Measurements from ENCODE around the gene WAS.
A peak's percentile ranks its signal among the peaks of the same experiment; 100 is the strongest.
"Not testable (repeated sequence)": the region's sequence is repeated elsewhere in the genome, so short reads cannot be mapped to it uniquely, and the experiment has no call there.

WAS gene

DNA sequence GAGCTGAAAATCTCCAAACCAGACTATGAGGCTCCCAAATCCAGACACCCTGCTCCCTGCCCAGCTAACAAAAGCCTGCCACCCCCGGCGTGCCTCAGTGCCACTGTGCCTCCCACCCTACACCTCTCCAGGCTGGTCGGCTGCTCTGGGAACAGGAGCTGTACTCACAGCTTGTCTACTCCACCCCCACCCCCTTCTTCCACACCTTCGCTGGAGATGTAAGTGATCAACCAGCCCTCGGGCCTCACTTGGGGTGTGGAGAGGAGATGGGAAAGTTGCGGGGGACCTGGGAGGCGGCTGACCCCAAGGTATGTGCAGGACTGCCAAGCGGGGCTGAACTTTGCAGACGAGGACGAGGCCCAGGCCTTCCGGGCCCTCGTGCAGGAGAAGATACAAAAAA is 1.8 kb downstream of the WAS start:
- no peak for DNase-seq (ENCODE audit: low spot score)

DNA sequence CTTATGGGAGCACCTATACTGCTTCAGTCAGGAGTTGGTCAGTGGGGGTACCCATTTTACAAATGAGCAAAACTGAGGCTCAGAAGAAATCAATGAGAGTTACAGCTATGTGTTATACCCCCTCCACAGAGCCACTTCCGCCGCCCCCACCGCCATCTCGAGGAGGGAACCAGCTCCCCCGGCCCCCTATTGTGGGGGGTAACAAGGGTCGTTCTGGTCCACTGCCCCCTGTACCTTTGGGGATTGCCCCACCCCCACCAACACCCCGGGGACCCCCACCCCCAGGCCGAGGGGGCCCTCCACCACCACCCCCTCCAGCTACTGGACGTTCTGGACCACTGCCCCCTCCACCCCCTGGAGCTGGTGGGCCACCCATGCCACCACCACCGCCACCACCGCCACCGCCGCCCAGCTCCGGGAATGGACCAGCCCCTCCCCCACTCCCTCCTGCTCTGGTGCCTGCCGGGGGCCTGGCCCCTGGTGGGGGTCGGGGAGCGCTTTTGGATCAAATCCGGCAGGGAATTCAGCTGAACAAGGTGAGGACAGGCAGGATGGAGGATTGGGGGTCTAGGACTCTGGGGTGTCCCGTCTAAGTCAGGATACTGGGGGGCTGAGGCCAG is 5.0 kb downstream of the WAS start:
- no peak for DNase-seq (ENCODE audit: low spot score)

DNA sequence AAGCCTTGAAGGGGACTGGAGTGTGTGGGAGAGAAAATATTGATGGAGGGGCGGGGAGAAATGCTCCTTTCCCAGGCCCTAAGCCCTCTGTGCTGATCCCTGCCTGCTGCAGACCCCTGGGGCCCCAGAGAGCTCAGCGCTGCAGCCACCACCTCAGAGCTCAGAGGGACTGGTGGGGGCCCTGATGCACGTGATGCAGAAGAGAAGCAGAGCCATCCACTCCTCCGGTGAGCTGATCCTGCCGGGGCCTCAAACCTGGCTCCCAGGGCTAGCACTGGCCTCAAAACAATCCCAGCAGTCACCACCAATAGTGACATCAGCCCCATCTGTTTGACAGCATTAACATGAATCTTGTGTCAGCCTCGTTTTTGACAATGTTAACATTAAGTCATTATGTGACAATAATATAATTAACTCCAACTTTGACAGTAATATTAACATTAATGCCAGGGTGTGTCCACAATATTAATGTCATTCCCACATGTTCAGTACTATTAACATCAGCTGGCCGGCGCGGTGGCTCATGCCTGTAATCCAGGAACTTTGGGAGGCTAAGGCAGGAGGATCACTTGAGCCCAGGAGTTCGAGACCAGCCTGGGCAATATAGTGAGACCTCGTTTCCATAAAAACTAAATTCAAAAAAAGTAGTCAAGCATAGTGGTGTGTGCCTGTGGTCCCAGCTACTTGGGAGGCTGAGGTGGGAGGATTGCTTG is 5.8 kb downstream of the WAS start:
- DNase-seq (ENCODE audit: low spot score), result no peak

DNA sequence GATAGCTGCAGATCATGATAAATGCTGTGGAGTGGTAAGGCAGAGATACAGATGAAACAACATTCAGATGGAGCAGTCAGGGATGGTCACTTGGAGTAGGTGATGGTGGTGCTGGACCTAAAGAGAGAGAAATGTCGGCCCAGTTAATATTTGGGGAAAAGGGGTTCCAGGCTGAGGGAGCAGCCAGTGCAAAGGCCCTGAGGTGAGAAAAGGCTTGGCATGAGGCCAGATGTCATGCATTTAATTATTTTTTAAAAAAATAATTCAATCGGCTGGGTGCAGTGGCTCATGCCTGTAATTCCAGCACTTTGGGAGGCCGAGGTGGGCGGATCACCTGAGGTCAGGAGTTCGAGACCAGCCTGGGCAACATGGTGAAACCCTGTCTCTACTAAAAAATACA is 8.1 kb downstream of the WAS start:
- not testable (repeated sequence) for DNase-seq (ENCODE audit: low spot score)

DNA sequence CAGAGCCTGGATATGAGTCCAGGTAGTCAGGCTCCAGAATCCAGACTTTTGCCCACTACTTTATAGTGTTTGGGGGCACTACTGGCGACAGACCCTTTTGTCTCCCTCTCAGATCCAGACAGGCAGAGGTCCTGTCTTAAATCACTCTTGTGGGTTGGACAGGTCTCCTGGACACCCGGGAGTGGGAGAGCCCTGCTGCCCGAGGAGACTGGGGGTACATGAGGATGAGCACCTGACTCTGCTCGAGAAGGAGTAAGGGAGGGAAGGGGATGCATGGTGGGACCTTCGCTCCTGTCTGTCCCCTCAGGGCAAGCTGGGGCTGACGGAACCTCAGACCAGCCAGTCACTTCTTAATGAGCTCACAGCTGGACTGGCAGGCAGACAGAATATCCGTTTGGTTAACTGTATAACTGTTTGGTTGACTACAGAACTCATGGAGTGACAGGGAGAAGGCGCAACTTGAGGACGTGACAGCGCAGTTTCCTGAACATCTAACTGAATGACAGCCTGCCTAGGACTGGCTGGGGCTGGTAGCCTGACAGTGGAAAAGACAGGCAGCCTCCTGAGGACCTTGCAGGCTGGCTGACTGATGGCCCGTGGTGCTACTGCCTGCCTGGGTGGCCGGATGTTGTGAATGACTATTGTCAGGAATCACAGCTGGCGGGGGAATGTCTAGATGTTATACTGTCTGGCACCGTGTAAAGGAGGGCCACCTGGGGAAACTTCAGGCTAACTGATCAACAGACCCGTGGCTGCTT is 11.4 kb downstream of the WAS start:
- DNase-seq (ENCODE audit: low spot score), result no peak

DNA sequence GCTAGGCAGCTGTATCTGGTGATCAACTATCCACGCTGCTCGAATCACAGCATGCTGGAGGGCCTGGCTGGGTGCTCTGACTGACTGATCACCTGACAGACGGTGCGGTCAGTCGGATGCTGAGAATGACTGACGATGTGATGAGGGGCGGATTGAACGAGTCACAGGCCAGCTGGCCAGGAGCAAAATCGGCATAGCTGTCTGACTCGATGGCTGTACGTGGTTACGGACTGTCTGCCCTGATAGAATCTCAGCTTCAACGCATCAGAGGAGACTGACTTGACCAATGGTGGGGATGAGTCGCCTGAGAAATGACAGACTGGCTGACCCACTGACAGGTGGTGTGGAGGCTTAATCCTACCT is 11.9 kb downstream of the WAS start:
- no peak for DNase-seq (ENCODE audit: low spot score)

DNA sequence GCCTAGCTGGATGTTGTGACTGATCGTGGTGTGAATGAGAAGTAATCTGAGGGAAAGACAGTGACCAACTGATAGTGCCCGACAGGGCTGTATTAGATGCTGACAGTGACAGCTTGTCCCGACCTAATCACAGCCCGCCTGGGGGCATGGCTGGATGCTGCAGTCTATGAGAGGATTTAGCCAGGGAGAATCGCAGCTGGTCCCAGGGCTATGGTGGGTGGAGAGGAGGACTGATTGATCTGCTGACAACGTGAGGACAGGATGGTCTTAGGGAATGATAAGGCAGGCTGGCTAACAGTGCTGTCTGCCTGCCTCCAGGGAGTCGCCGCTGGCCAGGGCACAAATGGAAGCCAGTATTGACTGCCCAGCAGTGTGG is 12.3 kb downstream of the WAS start:
- DNase-seq (ENCODE audit: low spot score), result no peak

DNA sequence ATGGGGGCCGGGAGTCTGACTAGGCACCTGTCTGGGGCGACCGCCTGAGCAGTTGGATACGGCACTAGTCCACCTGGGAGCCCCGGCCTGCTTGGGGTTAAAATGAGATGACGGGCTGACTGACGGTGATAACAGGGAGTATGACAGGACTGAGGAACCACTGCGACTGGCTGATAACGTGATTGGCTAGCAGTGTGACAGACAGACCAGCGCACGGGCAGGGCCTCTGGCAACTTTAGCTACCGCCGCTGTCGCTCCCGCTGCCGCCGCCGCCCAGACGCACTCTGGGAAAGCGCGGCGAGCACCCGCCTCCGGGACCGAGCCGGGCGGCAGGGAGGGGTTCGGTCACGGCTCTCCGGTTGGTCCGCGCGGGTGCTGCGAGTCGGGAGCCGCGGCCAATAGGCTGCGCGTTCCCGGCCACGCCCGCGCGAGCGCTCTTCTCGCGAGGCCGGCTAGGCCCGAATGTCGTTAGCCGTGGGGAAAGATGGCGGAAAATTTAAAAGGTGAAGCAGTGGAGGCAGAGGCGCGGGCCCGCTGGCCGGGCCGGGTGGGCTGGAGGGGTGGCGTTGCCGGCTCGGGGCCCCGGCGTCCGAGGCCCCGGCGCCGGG is 12.8 kb downstream of the WAS start, which contains the start of gene SUV39H1:
Gene SUV39H1, plus strand, starts transcription at position 434 of the 608 bp plus-strand sequence. Its CDS starts 51 bp downstream, at position 485.
- DNase-seq (ENCODE audit: low spot score), result peak; percentile 89

DNA sequence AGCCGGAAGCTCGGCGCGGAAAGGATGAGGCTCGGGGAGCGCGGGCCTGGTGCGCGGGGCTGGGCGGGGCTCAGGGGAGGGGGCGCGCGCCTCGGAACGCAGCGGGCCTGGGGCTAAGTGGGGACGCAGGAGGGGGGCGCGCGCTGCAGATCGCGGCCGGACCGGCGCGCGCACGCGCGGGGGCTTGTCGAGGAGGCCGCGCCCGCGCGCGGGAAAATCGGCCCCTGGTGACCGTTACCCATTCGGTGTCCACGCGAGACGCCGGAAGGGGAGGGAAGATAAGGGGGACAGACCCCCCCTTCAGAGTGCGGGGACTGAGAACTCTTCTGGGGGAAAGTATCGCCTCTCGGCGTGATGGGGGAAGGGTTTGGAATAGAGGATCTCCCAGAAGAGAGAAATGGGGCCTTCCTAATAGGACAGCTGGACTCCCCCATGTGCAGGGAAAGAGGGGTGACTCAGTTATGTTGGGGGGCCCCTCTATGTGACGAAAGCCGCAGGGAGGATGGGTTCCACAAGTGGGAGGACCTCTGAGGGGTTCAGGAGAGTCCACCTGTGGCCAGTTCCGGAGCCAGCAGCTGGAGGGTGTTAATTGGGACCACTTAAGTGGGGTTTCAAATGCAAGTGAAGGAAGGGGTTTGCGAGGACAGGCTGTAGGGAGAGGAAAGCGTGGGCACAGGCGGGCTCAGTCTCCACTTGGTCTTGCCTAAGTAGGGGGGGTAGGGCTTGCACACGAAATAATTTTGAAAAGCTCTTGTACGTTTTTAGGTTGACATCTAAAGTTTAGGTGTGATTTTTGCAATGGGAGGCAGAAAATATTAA is 13.5 kb downstream of the WAS start:
- peak; percentile 46 for DNase-seq (ENCODE audit: low spot score)

DNA sequence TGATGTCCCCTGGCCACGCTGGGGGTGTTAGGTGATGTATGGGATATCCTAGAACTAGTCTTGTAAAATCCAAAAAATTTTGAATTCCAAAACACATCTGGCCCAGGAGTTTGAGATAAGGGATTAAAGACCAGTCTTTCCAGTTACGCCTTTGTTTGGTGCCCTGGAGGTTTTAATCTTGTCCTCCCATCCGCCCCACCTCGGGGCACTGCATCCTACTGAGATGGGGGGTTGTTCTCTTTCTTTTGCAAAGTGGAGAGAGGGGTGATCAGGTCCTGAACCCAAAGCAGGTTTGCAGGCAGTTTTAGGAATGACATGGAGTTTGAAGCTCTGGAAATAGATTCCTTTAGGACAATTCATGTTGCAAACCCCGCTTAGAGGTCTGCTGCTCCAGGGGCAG is 14.7 kb downstream of the WAS start:
- DNase-seq (ENCODE audit: low spot score), result no peak

DNA sequence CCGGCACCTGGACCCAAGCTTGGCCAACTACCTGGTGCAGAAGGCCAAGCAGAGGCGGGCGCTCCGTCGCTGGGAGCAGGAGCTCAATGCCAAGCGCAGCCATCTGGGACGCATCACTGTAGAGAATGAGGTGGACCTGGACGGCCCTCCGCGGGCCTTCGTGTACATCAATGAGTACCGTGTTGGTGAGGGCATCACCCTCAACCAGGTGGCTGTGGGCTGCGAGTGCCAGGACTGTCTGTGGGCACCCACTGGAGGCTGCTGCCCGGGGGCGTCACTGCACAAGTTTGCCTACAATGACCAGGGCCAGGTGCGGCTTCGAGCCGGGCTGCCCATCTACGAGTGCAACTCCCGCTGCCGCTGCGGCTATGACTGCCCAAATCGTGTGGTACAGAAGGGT is 16.6 kb downstream of the WAS start:
- DNase-seq (ENCODE audit: low spot score), result no peak

DNA sequence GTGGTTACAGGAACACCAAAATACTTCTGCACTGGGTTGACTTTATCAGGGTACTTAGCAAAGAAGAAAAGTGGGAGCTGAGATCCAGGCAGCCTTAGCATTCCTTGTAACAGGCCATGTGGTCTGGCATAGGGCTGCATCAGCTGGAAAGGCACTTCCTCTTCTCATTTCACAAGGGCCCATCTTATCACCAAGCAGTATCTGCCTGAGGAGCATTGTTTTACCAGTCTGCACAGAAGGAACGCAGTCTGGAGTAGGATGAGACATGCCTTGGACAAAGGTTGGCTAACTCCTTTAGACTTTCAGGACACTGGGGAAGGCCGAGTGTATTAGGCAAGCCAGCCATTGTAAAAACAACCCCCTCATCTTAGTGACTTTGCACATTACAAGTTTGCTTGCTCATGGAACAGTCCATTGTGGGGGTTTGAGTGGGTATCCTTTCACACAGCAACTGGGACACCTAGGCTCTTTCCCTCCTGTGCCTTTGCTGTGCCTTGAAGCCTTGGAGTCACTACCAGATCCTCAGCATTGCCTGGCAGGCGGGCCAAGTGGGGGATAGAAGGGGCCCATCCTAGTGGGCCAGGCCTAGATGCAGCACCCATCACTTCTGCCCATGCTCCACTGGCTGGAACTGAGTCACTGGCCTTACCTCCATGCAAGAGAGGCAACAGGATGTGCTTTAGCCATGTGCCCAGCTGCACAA is 17.5 kb downstream of the WAS start:
- DNase-seq (ENCODE audit: low spot score), result no peak

DNA sequence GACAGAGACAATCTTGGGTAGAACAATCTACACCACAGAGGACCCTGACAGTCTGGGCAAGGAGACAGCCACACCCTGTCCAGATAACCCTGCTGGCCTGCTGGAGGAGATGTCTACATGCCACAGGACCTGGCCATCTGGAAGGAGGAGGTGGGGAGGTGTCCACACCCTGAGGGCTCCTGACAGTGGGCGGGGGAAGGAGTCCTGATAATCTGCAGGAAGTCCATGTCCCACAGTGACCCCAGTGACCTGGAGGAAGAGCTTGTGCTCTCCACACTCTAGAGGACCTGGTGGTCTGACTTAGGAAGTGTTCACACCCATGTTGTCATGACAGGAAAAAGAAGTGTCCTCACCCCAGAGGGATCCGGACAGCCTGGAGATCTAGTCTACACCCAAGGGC is 18.4 kb downstream of the WAS start:
- no peak for DNase-seq (ENCODE audit: low spot score)

DNA sequence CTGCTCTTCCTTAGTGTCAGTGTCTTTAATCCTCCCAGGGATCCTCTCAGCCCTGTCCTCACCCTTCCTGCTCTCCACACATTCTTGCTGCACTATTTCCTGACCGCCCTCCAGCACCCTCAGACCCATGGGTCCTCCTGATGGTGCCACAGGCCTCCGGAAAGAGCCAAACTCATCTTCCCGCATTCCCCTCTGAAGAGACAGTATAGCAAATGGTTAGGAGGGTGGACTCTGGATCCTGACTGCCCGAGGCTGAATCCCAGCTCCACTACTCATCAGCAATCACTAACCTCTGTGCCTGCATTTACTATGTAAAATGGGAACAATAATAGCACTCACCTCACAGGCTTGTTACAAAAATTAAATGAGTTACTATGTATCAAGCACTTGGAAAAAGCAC is 19.1 kb downstream of the WAS start:
- DNase-seq (ENCODE audit: low spot score), result no peak

DNA sequence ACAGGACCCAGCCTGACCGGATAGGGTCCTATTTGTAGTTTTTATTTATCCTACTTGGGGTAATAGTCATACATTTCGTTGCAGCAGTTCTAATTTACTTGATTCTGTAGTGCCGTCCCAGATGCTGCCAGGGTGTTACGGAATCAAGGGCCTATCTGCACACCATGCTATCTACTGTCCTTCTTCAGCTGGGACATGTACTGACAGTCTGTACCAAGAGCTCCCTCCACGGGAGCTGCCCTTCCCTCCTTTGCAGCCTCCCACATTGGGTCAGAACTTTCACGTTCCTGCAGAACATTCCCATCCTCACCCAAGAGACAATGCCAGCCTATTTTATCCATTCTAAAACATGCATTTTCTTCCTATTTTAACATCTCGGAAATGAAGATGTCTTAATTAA is 19.6 kb downstream of the WAS start:
- DNase-seq (ENCODE audit: low spot score), result no peak

DNA sequence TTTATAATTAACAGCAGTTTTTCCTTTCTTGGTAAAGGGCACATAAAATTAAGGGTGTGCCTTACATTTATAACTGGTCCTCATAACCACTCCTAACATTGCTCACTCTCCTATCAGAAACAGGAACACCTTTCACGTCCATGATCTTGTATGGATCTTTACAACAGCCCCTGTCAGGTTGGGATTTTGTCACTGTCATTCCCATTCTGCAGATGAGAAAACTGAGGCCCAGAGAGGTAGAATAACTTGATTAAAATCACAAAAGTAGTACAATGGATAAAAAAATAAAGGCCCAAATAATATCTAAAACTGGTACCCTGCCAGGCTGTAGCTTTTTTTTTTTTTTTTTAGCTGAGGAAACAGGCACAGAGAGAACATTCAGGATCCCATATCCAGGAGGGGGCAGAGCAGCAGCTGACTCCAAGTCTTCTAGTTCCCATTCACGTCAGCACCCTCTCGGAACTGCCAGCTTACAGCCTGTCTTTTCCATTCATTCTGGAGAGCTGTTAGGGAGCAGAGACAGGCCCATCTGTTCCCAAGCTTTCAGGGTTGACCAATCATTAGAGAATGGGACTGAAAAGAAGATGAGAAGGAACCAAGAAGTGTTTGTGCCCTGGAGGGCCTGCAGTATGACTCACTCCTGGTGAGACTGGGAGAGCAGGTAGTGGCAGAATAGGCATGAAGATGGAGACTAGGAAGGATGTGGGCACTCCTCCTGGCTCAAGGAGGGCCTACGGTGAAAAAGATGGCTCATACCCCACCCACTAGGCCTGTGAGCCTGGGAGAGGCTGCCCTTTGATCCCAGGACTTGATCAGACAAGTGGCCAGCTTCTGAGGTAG is 20.3 kb downstream of the WAS start:
- peak; percentile 20 for DNase-seq (ENCODE audit: low spot score)

DNA sequence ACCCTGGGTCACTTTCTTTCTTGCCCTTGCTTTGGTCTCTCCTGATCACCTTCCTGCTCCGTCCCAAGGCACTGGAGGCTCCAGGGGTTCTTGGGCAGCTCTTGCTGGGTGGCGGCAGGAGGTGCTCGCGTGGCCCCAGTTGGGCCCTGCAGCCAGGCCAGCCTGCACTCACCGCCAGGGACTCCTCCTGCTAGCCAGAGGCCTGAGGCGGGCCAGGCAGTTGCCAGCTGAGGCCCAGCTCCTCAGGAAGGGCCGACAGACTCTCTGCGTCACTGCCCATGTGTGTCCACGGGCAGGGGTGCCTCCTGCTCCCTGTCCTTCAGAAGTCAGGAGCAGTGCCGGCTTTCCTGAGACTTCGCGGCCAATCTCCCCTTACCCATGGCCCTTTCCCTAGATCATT is 22.3 kb downstream of the WAS start:
- no peak for DNase-seq (ENCODE audit: low spot score)

DNA sequence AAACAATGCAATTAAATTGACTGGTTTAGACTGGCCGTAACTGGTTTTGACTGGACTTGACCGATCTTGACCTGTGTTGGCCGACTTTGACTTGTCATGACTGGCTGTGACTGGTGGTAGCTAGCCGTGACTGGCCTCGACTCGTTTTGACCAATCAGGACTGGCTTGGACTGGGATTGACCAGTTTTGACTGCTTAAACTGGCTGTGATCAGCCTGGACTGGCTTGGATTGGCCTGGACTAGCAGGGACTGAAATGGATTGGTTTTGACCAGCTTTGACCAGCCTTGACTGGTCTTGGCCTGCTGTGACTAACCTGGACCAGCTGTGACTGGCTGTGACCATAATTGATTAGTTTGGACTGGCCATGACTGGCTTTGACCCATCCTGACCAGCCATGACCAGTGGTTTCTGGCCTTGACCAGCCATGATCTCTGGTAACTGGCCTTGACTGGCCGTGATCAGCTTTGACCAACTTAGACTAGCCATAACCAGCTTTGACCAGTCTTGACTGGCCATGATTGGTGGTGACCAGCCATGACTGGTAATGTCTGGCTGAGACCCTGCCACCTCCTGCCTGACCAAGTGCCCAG is 26.0 kb downstream of the WAS start:
- DNase-seq (ENCODE audit: low spot score), result no peak

DNA sequence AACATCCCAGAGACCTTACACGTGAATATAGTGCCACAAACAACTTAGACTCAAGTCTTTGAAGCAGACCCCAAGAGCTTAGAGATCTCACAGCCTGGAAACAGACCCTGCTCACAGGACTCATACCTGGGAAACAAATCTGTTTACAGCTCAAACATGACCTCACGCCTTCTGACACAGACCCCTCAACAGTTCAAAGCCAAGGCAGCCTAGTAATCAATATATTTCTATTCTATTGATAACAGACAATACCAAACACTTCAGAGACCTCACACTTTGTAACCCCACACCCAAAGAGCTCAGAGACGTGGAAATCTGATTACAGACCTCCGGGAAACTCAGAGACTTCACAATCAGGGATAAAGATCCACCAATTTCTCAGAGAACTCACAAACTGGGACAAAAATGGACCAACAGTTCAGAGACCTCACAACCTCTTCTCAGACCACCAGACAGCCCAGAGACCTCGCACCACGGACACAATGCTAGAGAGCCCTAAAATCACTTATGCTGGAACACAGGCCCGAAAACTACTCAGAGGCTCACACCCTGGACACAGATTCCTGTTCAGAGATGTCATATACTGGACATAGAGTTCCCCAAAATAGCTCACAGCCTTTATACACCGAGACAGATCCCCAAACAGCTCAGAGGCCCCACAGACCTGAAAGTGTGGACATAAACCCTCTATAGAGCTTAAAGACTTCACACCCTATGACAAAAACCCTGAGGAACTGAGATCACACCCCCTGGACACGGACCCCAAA is 27.7 kb downstream of the WAS start:
- no peak for DNase-seq (ENCODE audit: low spot score)

All from COLO829 (cell line).